Measurements from ENCODE around the gene GALNTL6.

Gene GALNTL6

DNA sequence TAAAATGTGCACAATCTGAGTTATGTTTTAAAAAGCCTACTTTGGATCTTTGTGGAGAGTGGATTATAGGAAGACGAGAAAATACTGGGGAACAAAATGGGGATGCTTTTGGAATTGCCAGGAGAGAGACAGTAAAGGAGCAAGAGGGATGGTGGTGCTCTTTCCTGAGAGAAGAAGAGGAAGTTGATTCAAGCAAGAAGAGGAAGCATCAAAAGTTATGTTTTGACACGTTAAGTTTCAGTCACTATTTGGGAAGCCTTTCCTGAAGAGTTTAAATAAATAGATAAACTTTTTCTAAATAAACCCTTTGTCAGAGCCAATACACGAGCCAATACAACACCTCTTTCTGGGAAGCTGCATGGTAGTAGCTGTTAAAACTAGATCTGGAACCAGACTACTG, 394.1 kb downstream of the GALNTL6 start:
- no peak for FAIRE-seq
- DNase-seq (ENCODE audit: low spot score) = no peak

GRCh38 chr4:172207886-172208285, 394.7 kb downstream of the GALNTL6 start:
- FAIRE-seq = no peak
- no peak for DNase-seq (ENCODE audit: low spot score)

DNA sequence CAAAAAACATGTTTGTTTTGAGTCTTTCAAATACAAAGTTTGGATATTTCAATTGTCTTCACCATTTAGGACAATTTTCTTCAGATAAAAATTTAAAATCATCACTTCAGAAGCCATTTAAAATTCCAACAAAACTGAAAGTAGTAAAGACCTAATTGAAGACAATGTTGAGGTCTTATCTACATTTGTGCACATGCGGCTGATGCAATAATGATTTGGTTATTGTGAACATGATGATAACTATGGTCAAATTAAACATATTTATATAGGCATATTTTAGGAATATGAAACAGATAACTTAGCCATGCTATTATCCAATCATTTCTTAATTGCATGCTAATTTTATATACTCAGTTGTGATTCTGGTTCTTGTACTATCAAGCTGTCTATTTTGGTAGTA, 407.5 kb downstream of the GALNTL6 start:
- FAIRE-seq = no peak
- no peak for DNase-seq (ENCODE audit: low spot score)

DNA sequence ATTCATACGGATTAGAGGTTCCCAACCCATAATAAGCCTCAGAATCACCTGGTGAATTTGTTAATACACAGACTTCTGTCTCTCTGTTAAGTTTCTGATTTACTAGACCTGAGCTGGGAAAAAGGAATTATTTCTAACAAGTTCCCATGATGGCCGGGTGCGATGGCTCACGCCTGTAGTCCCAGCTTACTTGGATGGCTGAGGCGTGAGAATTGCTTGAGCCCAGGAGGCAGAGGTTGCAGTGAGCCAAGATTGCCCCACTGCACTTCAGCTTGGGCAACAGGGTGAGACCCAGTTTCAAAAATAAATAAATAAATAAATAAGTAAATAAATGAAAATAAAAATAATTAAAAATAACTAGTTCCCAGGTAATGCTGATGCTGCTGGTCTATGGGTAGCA, 412.3 kb downstream of the GALNTL6 start:
- FAIRE-seq (no peak), DNase-seq (ENCODE audit: low spot score) (no peak)

- no peak for DNase-seq (ENCODE audit: low spot score)
- FAIRE-seq = no peak
Observed at GRCh38 chr4:172232966-172233365, 419.8 kb downstream of the GALNTL6 start.

DNA sequence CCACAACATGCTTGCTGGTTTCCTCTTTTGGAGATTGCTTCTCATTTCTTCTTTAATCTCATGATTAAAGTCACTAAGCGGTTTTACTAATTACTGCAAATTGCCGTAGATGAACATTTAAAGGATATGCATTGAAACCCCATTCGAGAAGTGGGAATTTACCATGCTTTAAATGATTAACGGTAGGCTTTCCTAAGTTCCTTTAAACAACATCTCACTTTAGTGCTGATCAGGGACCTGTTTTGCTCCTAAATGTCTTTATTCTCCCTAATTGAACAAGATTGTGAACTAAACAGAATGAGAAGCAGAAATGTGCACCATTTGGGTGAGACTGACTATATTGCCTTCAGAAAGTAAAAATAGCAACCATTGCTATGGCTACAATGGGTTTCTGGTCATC, 430.3 kb downstream of the GALNTL6 start:
- FAIRE-seq = no peak

GRCh38 chr4:172245516-172245915, 432.3 kb downstream of the GALNTL6 start:
- FAIRE-seq (no peak), DNase-seq (ENCODE audit: low spot score) (no peak)

More for the DNA sequence above, 430.3 kb downstream of the GALNTL6 start:
- DNase-seq (ENCODE audit: low spot score) = no peak

DNA sequence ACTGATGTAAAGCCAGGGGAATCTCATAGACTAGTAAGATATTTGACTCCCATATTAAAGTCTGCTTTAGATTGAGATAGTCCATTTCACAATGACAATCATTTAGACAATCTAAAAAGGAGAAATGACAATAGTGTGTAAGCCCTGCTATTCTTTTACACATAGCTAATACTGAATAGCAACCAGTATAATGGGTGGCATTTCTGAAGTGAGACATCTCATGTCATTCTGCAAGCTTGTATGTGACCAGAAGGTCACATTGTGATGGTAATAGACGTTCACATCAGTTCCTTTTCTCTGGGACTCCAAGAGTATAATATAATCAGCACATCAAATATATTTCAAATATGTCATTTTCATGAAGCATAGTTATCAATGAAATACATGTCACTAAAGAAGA, 440.2 kb downstream of the GALNTL6 start:
- FAIRE-seq (no peak), DNase-seq (ENCODE audit: low spot score) (no peak)

DNA sequence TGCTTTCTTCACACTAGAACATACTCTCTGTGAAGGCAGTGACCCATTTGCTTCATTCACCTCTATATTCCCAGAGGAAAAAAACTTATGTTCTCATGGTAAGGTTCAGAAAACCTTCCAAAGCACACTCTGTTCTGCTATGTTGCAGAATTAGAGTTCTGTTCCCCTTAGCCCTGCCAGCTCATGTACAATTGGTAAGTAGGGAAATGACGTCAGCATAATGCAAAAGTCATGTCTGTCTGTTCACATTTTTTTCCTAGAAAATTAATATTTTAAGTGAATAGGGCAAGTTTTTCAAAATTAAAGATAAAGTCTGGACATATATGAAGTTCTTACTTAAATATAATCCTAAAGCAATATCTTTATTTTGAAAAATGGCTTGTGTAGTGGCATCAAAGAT, 443.6 kb downstream of the GALNTL6 start:
- FAIRE-seq (no peak), DNase-seq (ENCODE audit: low spot score) (no peak)

DNA sequence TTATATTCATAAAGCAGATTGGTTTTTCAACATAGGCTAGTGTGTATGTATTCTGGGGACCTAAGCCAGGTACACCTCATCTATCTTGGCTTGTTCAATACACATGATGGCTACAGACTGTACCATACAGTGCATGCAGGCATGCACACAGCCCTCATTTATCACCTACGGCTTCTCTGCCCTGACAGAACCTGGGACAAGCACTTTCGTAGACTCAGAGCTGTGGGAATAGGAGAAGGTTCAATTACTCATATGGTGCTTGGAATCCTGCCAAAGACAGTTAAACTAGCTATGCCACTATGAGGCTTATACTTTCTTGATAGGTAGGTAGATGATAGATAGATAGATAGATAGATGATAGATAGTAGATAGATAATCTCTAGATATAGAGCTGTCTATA, 457.2 kb downstream of the GALNTL6 start:
- no peak for FAIRE-seq
- no peak for DNase-seq (ENCODE audit: low spot score)

GRCh38 chr4:172287117-172287516, 473.9 kb downstream of the GALNTL6 start:
- DNase-seq (ENCODE audit: low spot score) (no peak), FAIRE-seq (no peak)

DNA sequence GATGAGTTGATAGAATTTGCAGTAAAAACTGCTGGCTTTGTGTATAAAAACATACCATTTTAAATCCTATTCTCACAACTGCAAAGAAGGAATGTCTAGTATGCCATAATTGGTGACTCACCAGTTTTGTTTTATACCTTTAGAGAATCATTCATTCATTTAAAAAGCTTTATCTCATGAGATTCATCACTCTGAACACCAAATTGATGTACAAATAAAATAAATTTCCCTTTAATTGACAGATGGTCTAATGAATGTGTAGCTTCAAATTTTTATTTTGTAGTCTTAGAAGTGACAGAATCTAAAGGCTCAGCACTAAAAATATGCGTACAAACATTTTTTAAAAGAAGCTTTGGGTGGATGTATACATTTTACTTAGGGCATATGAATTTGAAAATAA, 492.5 kb downstream of the GALNTL6 start:
- no peak for DNase-seq (ENCODE audit: low spot score)

DNA sequence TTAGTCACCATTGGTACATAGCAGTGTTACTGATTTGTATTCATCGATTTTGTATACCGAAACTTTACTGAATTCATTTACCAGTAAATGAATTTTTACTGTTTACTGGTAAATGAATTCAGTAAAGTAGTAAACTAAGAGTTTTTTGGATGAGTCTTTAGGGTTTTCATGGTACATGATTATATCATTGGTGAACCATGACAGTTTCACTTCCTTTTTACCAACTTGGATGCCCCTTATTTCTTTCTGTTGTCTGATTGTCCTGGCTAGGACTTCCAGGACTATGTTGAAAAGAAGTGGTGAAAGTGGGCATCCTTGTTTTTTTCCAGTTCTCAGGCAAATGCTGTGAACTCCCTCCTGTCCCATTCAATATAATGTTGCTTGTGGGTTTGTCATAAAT, 494.9 kb downstream of the GALNTL6 start:
- no peak for DNase-seq (ENCODE audit: low spot score)
- no peak for FAIRE-seq

More for the DNA sequence above, 492.5 kb downstream of the GALNTL6 start:
- FAIRE-seq = no peak

GRCh38 chr4:172311682-172312081, 498.5 kb downstream of the GALNTL6 start:
- FAIRE-seq (no peak), DNase-seq (ENCODE audit: low spot score) (no peak)

DNA sequence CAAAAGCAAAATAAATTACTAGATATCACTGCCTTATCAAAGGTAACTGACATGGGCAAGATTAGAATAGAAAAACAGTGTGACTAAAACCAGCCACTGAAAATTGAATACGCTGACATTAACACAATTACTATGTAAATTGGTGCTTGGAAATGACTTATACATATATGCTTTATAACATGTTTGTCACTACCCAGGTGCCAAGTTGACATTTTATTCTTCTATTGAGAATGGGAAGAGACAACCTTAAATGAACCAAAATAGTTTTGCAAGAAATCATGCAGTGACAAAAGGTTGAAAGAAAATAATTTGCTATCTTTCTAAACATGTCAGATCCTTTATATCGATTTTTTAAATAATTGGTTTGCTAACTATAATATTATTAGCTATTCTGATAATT, 510.1 kb downstream of the GALNTL6 start:
- no peak for FAIRE-seq
- no peak for DNase-seq (ENCODE audit: low spot score)

- FAIRE-seq (no peak), DNase-seq (ENCODE audit: low spot score) (no peak)
Observed at GRCh38 chr4:172344308-172344938, 531.2 kb downstream of the GALNTL6 start.

DNA sequence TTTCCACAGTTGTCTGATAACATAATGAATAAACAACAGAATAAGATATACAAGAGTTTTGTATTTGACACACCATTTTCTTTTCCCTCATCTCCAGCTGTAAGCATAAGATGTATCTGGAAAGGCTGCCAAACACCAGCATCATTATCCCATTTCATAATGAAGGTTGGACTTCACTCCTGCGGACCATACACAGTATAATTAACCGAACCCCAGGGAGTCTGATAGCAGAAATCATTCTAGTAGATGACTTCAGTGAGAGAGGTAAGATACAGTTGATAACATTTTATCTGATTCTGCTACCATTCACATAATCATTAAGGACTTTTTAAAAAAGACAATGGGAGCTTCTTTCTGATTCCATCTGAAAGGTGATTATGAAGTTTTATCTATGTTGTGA, 535.2 kb downstream of the GALNTL6 start:
- no peak for FAIRE-seq
- DNase-seq (ENCODE audit: low spot score) = no peak

DNA sequence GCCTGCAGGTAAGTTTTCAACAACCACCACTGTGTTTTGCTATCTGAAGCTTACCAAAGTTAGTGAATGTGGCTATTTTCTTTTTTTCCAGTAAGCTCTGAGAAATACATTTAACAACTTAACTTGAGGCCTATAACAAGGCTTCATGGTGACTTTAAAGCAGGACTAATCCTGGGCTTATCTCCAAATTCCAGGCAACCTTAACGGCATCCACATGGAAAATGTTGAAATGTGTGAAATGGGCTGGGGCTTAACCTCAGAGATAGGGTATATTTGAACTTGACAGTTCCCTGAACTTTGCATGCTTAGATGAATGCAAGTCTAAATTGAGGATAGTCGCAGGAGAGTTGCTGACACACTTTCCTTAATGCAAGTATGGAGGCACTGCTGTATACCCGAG, 539.2 kb downstream of the GALNTL6 start:
- no peak for DNase-seq (ENCODE audit: low spot score)
- FAIRE-seq = no peak

DNA sequence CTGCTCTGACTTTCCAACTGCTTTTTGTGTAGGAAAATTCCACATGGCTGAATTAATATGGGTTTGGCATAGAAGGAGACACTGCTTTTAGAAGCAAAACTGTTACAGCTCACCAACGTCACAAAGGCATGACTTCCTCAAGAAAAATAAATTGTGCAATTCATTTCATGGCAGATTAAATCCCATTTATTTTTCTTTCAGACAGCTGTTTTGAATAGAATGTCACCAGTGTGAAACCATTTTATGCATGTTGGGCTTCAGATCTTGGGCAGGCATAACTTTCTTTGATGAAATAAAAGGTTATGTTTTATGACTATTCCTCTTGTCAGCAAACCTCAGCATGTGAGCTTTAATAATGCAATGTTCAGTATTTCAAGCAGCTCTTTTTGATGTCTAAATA, 542.8 kb downstream of the GALNTL6 start:
- DNase-seq (ENCODE audit: low spot score) (no peak), FAIRE-seq (no peak)

- FAIRE-seq (no peak), DNase-seq (ENCODE audit: low spot score) (no peak)
Observed at GRCh38 chr4:172357006-172357540, 543.9 kb downstream of the GALNTL6 start.

DNA sequence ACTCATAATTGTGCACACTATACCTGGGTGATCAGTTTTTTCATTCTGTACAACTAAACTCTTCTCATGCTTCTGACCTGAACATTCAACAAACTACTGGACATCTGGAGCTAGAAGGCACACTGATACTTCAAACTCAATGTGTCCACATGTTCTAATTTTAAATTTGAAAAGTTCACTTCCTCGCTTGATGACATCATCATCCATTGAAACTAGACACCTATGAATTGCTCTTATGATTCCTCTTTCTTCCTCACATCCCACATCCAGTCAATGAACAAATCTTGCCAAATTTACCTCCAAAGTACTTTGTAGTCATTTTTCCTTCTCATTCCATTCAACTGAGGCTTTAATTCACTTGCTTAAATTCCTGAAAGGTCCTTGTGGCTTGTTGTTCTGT, 549.4 kb downstream of the GALNTL6 start:
- FAIRE-seq = no peak
- DNase-seq (ENCODE audit: low spot score) = no peak

- FAIRE-seq (no peak), DNase-seq (ENCODE audit: low spot score) (no peak)
Observed at GRCh38 chr4:172369471-172369959, 556.3 kb downstream of the GALNTL6 start.

GRCh38 chr4:172377486-172378140, 564.4 kb downstream of the GALNTL6 start:
- no peak for DNase-seq (ENCODE audit: low spot score)
- no peak for FAIRE-seq

Data from RCC 7860 (cell line).